Measurements from ENCODE around the gene CPVL. TPM values are rescaled to one million over a fixed set of nuclear protein-coding genes. Genes with fewer than 3 reads are reported as not detected.

Gene CPVL
- polyA plus RNA-seq, 3 donors, result 410 to 1,111 (median 1,108) TPM

- Histone ChIP-seq H3K4me3 (replicated peaks in 1 of 3; ENCODE audit: low read depth in 2 of 3, low read length in 3 of 3) (no peak overlapping the region), H3K27me3 (ENCODE audit: control insufficient read depth in 2 of 2, insufficient read depth in 2 of 2, low read length in 2 of 2) (no peaks in the 10 kb centered on the region), H4K20me1 (ENCODE audit: insufficient read depth, low read length) (peaks cover 99% of the 10 kb centered on the region), H3K9ac (ENCODE audit: insufficient read depth, low read length, poor library complexity, severe bottlenecking) (no peak overlapping the region), H3K79me2 (ENCODE audit: insufficient read depth, low read length) (peaks cover 3% of the 10 kb centered on the region), H3K9me3 (replicated peaks in 1 of 2; ENCODE audit: control insufficient read depth in 1 of 2, insufficient read depth in 1 of 2, low read length in 2 of 2) (no peaks in the 10 kb centered on the region), H2AFZ (ENCODE audit: insufficient read depth, low read depth, low read length, poor library complexity, severe bottlenecking) (no peak overlapping the region), H3K27ac (ENCODE audit: low read depth in 1 of 2, low read length in 2 of 2) (no peak overlapping the region), H3K4me1 (ENCODE audit: control insufficient read depth in 1 of 2, insufficient read depth in 2 of 2, low read length in 2 of 2) (peaks cover 17 to 23% of the 10 kb centered on the region in 2 donors), H3K4me2 (replicated peaks; ENCODE audit: extremely low read depth, low read length, poor library complexity, severe bottlenecking) (no peak overlapping the region), H3K36me3 (replicated peaks in 1 of 2; ENCODE audit: control insufficient read depth in 1 of 2, insufficient read depth in 2 of 2, low read length in 2 of 2) (peaks cover 32 to 74% of the 10 kb centered on the region in 2 donors)
- peaks cover 32% of the 10 kb centered on the region for H3K4me1 Mint-ChIP-seq
- peaks cover 47 to 68% of the 10 kb centered on the region in 2 donors for H3K36me3 Mint-ChIP-seq
- no peak for TF ChIP-seq CTCF (IDR thresholded peaks at IDR 0.05)
- no peak overlapping the region for H3K4me3 Mint-ChIP-seq
- WGBS (ENCODE audit: insufficient coverage), result no CpG with 5 or more reads among the region's 5 CpGs
- no peaks in the 10 kb centered on the region for H3K9me3 Mint-ChIP-seq
- peaks cover 2 to 12% (median 2%) of the 10 kb centered on the region in 3 donors for H3K27me3 Mint-ChIP-seq (ENCODE audit: low read depth in 3 of 3)
- no peak for DNase-seq
- intact Hi-C loops (cut with micrococcal nuclease), result loop anchor here (5.0 to 10.0 kb wide), 3 partner anchors 145 to 175 kb away; partner anchors contain the start of gene TRIL (in 1 of the 2)
- H3K27ac Mint-ChIP-seq, result peak overlapping the region in 1 of 7 donors; percentile 66
Measured at GRCh38 chr7:29099896-29100847, 46.2 kb downstream of the CPVL start.

- H3K27me3 Mint-ChIP-seq (ENCODE audit: low read depth in 3 of 3), result peaks cover 2 to 14% (median 4%) of the 10 kb centered on the region in 3 donors
Measured at GRCh38 chr7:29096446-29096730, 49.9 kb downstream of the CPVL start.

More at GRCh38 chr7:29096446-29096730, 49.9 kb downstream of the CPVL start:
- Histone ChIP-seq H3K79me2 (ENCODE audit: insufficient read depth, low read length) (peaks cover 3% of the 10 kb centered on the region), H3K4me2 (replicated peaks; ENCODE audit: extremely low read depth, low read length, poor library complexity, severe bottlenecking) (no peak overlapping the region), H3K27ac (ENCODE audit: low read depth in 1 of 2, low read length in 2 of 2) (no peak overlapping the region), H3K27me3 (ENCODE audit: control insufficient read depth in 2 of 2, insufficient read depth in 2 of 2, low read length in 2 of 2) (no peaks in the 10 kb centered on the region), H3K4me3 (replicated peaks in 1 of 3; ENCODE audit: low read depth in 2 of 3, low read length in 3 of 3) (no peak overlapping the region), H3K4me1 (ENCODE audit: control insufficient read depth in 1 of 2, insufficient read depth in 2 of 2, low read length in 2 of 2) (peaks cover 8 to 22% of the 10 kb centered on the region in 2 donors), H3K9ac (ENCODE audit: insufficient read depth, low read length, poor library complexity, severe bottlenecking) (no peak overlapping the region), H2AFZ (ENCODE audit: insufficient read depth, low read depth, low read length, poor library complexity, severe bottlenecking) (no peak overlapping the region), H3K36me3 (replicated peaks in 1 of 2; ENCODE audit: control insufficient read depth in 1 of 2, insufficient read depth in 2 of 2, low read length in 2 of 2) (peaks cover 49 to 92% of the 10 kb centered on the region in 2 donors), H4K20me1 (ENCODE audit: insufficient read depth, low read length) (peaks cover 94% of the 10 kb centered on the region), H3K9me3 (replicated peaks in 1 of 2; ENCODE audit: control insufficient read depth in 1 of 2, insufficient read depth in 1 of 2, low read length in 2 of 2) (no peaks in the 10 kb centered on the region)
- no peak for DNase-seq
- peaks cover 69 to 82% of the 10 kb centered on the region in 2 donors for H3K36me3 Mint-ChIP-seq
- no peak overlapping the region for H3K4me3 Mint-ChIP-seq
- H3K9me3 Mint-ChIP-seq, result peaks cover 0 to 2% (median 0%) of the 10 kb centered on the region in 7 donors
- WGBS (ENCODE audit: insufficient coverage), result 100% methylated on average over 1 of the region's 5 CpGs
- no peak for TF ChIP-seq CTCF (IDR thresholded peaks at IDR 0.05)
- peaks cover 25% of the 10 kb centered on the region for H3K4me1 Mint-ChIP-seq
- no peak overlapping the region for H3K27ac Mint-ChIP-seq
- intact Hi-C loops (cut with micrococcal nuclease), result no loop called here

Data from CD14-positive monocyte (primary cell).